Regular cardiac myocyte (primary cell): Measurements from ENCODE around the gene DNAAF3. TPM values are rescaled to one million over a fixed set of nuclear protein-coding genes. Genes with fewer than 3 reads are reported as not detected.

ENCODE experiments used
- total RNA-seq: library from RNA; depleted of rRNA; stranded (reverse); fragments of >200 nt; gene quantifications from 2 replicates; pipeline ENCODE4 v1.2.3, GENCODE V29; 2014

The DNAAF3 gene
- total RNA-seq, result 0.77 and 0.85 TPM in 2 replicates

GRCh38 chr19:55166530-55167268 lies at the start of gene DNAAF3:
TSS of gene DNAAF3 (minus strand) at chr19:55166613. CDS start at chr19:55166413, 200 bp downstream.

GRCh38 chr19:55208880-55209692 lies 42.7 kb upstream of the DNAAF3 start, which contains the start of gene PTPRH:
TSS of gene PTPRH (minus strand) at chr19:55209501. CDS start at chr19:55209433, 68 bp downstream.

GRCh38 chr19:55179606-55180484 lies 13.4 kb upstream of the DNAAF3 start, which contains the start of gene SYT5:
TSS of gene SYT5 (minus strand) at chr19:55180289. CDS start at chr19:55179041, 1,248 bp downstream.

GRCh38 chr19:55157064-55157908 lies 9.1 kb downstream of the DNAAF3 start, which contains the start of gene TNNI3:
TSS of gene TNNI3 (minus strand) at chr19:55157732. CDS start at chr19:55157589, 143 bp downstream.

DNA sequence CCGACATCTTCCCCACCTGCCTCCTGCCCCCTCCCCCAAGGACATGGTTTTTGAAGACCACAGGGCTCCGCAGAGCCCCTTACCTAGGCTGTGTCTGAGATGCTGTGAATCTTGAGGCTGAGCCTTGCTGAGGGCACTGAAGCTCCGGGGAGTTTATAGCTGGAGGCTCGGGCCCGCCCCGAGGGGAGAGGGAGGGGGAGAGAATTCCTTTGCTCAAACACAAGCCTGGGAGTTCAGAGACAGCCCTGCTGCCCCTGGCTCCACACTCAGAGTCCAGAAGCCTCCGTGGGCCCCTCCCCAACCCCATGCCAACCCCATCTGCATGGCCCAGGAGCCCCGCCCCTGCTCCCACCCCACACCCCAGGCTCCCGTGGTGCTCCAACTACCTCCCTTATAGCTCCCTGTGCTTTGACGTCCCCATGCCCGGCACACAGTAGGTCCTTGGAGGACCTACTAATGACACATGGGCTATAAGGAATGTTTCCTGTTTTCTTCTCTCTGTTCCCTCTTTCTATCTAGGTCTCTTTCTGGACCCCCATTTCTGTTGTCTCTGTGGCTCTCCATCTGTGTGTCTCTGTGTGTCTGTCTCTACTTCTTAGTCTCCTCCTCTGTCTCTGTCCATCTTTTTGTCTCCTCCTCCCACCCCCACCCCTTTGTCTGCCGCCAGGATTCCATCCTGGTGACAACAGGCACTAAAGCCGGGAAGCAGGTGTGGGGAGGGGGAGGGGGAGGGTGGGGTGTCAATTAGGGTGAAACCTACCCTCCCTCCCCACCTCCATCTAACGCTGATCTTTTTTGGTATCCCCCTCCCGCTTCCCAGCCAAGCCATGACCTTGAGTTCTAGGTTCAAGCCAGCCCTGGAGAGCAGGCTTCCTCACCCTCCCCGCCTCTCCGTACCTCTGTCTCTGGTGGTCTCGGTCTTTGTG lies 17.1 kb downstream of the DNAAF3 start, which contains the start of gene TNNT1:
TSS of gene TNNT1 (minus strand) at position 129 of the 926 bp plus-strand sequence. CDS start 2,049 bp downstream, outside the sequence.

DNA sequence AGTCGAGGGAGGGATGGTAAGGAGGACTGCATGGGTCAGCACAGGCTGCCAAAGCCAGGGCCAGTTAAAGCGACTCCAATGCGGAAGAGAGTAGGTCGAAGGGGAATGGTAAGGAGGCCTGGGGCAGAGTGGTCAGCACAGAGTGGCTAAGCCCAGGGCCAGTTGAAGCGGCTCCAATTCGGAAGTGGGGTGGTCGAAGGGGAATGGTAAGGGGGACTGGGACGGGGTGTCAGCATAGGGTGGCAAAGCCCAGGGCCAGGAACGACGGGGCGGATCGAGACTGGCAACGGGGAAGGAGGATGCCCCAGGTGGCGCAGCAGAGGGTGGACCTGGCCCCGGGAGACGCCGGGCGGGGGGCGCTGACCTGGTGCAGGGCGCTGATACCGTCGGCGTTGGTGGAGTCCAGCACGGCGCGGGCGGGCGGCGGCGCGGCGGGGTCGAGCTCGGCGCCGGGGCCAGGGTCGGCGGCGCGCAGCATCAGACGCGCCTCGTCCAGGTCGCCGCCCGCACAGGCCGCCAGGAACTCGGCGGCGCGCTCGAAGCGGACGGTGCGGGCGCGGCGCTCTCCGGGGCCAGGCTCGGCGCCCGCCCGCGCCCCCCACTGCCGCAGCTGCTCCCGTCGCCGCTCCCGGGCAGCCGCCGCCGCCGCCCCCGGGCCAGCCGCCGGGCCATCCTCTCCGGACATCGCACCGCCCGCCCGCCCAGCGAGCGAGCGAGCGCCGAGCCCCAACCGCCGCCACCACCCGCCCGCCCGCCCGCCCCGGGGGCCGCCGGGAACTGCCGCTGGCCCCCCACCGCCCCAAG lies 49.4 kb downstream of the DNAAF3 start, which contains the start of gene PPP1R12C:
TSS of gene PPP1R12C (minus strand) at position 779 of the 804 bp plus-strand sequence. CDS start at position 685, 94 bp downstream.

Other genes starting within 250 kb of the DNAAF3 start
- gene NLRP7, start 219.1 kb downstream of the DNAAF3 start, total RNA-seq, result not detected in 2 replicates
- 0.77 and 0.85 TPM in 2 replicates for gene NLRP2, start 200.2 kb downstream of the DNAAF3 start, total RNA-seq
- gene GP6, start 128.3 kb downstream of the DNAAF3 start, total RNA-seq, result not detected in 2 replicates
- gene RDH13, start 103.5 kb downstream of the DNAAF3 start, total RNA-seq, result 10.0 and 11.3 TPM in 2 replicates
- 0.56 and 1.3 TPM in 2 replicates for gene EPS8L1, start 90.7 kb downstream of the DNAAF3 start, total RNA-seq
- 31.0 and 42.9 TPM in 2 replicates for gene PPP1R12C, start 49.0 kb downstream of the DNAAF3 start, total RNA-seq
- 3.4 and 3.8 TPM in 2 replicates for gene TNNT1, start 17.4 kb downstream of the DNAAF3 start, total RNA-seq
- gene TNNI3, start 8.9 kb downstream of the DNAAF3 start, total RNA-seq, result not detected in 2 replicates
- gene SYT5, start 13.7 kb upstream of the DNAAF3 start, total RNA-seq, result 0.96 TPM in 1 of 2 replicates, not detected in the other
- gene PTPRH, start 42.9 kb upstream of the DNAAF3 start, total RNA-seq, result 6.5 and 21.4 TPM in 2 replicates
- 1.5 and 2.3 TPM in 2 replicates for gene TMEM86B, start 62.1 kb upstream of the DNAAF3 start, total RNA-seq
- 16.3 and 35.5 TPM in 2 replicates for gene PPP6R1, start 92.4 kb upstream of the DNAAF3 start, total RNA-seq
- 18.9 and 40.6 TPM in 2 replicates for gene HSPBP1, start 113.5 kb upstream of the DNAAF3 start, total RNA-seq
- 3.9 and 6.7 TPM in 2 replicates for gene BRSK1, start 117.4 kb upstream of the DNAAF3 start, total RNA-seq
- not detected in 2 replicates for gene TMEM150B, start 158.7 kb upstream of the DNAAF3 start, total RNA-seq
- gene KMT5C, start 173.3 kb upstream of the DNAAF3 start, total RNA-seq, result 2.7 and 7.6 TPM in 2 replicates
- gene COX6B2, start 188.1 kb upstream of the DNAAF3 start, total RNA-seq, result not detected in 2 replicates
- not detected in 2 replicates for gene GARIN5B, start 196.6 kb upstream of the DNAAF3 start, total RNA-seq
- 4.8 and 26.3 TPM in 2 replicates for gene IL11, start 203.8 kb upstream of the DNAAF3 start, total RNA-seq
- gene TMEM190, start 210.2 kb upstream of the DNAAF3 start, total RNA-seq, result not detected in 2 replicates
- gene TMEM238, start 217.7 kb upstream of the DNAAF3 start, total RNA-seq, result 0.58 and 0.85 TPM in 2 replicates
- gene RPL28, start 219.3 kb upstream of the DNAAF3 start, total RNA-seq, result 204 and 210 TPM in 2 replicates
- gene UBE2S, start 241.2 kb upstream of the DNAAF3 start, total RNA-seq, result 32.4 and 286 TPM in 2 replicates